ENCODE results near the gene PLA2G15.

PLA2G15 gene

DNA sequence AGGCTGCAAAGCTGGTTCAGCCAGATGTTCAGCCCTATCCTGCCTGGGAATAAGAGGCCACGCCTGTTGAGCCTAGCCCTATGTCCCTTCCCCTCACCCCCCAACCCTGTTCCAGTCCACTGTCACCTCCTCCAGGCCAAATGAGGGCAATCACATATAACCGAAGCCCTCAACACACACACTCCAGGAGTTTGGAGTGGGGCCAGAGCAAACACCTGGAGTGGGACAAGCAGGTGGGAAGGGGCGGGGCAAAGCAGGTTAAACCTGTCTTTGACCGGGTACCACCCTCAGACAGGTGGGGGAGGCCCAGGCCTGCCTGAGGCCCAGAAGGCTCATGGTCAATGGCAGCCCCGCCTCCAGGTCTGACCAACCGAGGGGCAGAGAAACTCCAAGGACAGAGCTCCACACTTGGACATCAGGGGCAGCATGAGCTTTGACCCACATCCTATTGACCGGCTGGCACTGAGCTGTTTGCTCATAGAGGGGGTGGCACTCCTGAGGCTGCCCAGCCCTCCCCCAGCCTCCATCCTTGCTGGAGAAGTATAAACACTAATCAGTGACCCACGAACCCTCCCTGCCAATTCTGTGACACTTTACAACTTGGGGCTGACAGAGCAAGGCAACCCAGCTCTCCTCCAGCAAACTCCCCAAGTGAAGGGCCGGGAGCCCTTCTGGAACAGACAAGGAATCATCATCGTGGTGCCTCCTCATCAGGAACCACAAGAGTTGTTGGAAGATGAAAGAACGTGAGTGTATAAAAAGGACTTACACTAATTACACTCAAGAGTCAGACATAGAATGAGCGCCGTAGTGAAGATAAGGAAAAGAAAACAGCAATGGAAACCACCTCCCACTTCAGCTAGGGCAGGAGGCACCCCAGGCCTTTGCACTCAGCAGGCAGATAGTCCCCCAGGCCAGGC is 10.7 kb upstream of the PLA2G15 start:
- Histone ChIP-seq H3K4me3 (ENCODE audit: severe bottlenecking) (peak overlapping the region; percentile 73), H3K9me3 (ENCODE audit: severe bottlenecking) (no peaks in the 10 kb centered on the region), H3K36me3 (ENCODE audit: low read depth) (peaks cover 26% of the 10 kb centered on the region), H3K4me1 (ENCODE audit: insufficient read depth, poor library complexity, severe bottlenecking) (peaks cover 16% of the 10 kb centered on the region), H3K27ac (ENCODE audit: poor library complexity, severe bottlenecking) (peak overlapping the region; percentile 91), H3K27me3 (ENCODE audit: insufficient read depth, poor library complexity, severe bottlenecking) (no peaks in the 10 kb centered on the region)
- peak; percentile 13 for ATAC-seq (ENCODE audit: low read depth)
- peak; percentile 92 for DNase-seq (ENCODE audit: low spot score)
- TF ChIP-seq, protein P1, sequence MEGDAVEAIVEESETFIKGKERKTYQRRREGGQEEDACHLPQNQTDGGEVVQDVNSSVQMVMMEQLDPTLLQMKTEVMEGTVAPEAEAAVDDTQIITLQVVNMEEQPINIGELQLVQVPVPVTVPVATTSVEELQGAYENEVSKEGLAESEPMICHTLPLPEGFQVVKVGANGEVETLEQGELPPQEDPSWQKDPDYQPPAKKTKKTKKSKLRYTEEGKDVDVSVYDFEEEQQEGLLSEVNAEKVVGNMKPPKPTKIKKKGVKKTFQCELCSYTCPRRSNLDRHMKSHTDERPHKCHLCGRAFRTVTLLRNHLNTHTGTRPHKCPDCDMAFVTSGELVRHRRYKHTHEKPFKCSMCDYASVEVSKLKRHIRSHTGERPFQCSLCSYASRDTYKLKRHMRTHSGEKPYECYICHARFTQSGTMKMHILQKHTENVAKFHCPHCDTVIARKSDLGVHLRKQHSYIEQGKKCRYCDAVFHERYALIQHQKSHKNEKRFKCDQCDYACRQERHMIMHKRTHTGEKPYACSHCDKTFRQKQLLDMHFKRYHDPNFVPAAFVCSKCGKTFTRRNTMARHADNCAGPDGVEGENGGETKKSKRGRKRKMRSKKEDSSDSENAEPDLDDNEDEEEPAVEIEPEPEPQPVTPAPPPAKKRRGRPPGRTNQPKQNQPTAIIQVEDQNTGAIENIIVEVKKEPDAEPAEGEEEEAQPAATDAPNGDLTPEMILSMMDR (IDR thresholded peaks at IDR 0.05; ENCODE audit: poor library complexity, severe bottlenecking): peak; percentile 51

DNA sequence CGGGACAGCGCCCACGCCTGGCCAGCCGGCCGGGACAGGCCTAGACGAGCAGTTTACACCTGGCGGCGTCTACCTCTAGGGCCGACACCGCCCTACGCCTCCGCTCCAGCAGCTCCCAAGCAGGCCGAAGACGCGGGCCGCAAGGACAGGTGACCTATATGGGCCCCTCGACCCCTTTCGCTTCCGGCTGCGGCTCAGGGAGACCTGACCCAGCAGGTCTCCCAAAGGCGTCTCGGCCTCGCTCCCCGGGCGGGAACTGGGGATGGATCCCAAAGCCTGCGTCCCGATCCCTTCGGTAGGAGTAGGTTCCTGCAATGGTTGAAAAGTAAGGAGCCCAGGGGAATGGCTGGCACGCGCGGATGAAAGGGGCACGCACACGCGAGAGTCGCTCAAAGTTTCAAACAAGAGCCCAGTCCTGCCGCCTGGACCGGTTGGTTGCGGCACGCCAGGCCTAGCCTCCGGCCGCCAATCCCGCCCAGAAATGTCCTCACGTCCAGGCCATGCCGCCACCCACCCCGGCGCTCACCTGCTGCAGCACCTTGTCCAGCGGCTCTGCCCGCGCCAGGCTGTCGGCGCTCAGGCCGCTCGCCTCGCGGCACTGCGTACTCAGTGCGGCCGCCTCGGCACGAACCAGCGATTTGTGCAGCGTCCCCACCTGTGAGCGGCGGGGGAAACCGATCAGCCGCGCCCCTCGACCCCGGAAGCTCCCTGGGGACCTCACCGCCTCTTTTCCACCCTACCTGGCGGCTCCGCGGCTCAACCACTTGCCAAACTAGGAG is 9.9 kb upstream of the PLA2G15 start:
- peaks cover 16% of the 10 kb centered on the region for H3K4me1 ChIP-seq (ENCODE audit: insufficient read depth, poor library complexity, severe bottlenecking)
- TF ChIP-seq, protein P1 (IDR thresholded peaks at IDR 0.05; ENCODE audit: poor library complexity, severe bottlenecking): peak; percentile 31
- H3K36me3 ChIP-seq (ENCODE audit: low read depth): peaks cover 18% of the 10 kb centered on the region
- peak overlapping the region; percentile 73 for H3K4me3 ChIP-seq (ENCODE audit: severe bottlenecking)
- ATAC-seq (ENCODE audit: low read depth) (peak; percentile 15), DNase-seq (ENCODE audit: low spot score) (peak; percentile 73)
- H3K27me3 ChIP-seq (ENCODE audit: insufficient read depth, poor library complexity, severe bottlenecking): no peaks in the 10 kb centered on the region
- H3K9me3 ChIP-seq (ENCODE audit: severe bottlenecking): no peaks in the 10 kb centered on the region
- H3K27ac ChIP-seq (ENCODE audit: poor library complexity, severe bottlenecking): peak overlapping the region; percentile 91

DNA sequence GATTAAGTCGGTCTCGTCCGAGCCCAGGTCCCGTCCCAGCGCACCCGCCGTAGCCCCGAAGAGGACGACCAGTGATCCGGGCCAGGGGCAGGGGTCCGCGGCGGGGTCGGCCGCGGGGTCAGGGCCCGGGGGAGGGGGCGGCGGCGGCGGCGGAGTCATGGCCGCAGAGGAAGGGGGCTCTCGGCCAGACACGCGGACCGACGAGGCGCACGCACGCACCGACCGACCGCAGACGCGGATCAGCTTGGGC is 9.4 kb upstream of the PLA2G15 start, which contains the start of gene ESRP2:
Gene ESRP2, minus strand, starts transcription at position 241 of the 250 bp plus-strand sequence. Its CDS starts 82 bp downstream, at position 159.
- DNase-seq (ENCODE audit: low spot score): no peak
- Histone ChIP-seq H3K9me3 (ENCODE audit: severe bottlenecking) (no peaks in the 10 kb centered on the region), H3K27ac (ENCODE audit: poor library complexity, severe bottlenecking) (peak within 1 kb of the TSS; percentile 91), H3K27me3 (ENCODE audit: insufficient read depth, poor library complexity, severe bottlenecking) (no peaks in the 10 kb centered on the region), H3K4me1 (ENCODE audit: insufficient read depth, poor library complexity, severe bottlenecking) (peaks cover 16% of the 10 kb centered on the region), H3K4me3 (ENCODE audit: severe bottlenecking) (peak within 1 kb of the TSS; percentile 73), H3K36me3 (ENCODE audit: low read depth) (peaks cover 12% of the 10 kb centered on the region)
- TF ChIP-seq, protein P1 (IDR thresholded peaks at IDR 0.05; ENCODE audit: poor library complexity, severe bottlenecking): no peak
- ATAC-seq (ENCODE audit: low read depth): no peak

DNA sequence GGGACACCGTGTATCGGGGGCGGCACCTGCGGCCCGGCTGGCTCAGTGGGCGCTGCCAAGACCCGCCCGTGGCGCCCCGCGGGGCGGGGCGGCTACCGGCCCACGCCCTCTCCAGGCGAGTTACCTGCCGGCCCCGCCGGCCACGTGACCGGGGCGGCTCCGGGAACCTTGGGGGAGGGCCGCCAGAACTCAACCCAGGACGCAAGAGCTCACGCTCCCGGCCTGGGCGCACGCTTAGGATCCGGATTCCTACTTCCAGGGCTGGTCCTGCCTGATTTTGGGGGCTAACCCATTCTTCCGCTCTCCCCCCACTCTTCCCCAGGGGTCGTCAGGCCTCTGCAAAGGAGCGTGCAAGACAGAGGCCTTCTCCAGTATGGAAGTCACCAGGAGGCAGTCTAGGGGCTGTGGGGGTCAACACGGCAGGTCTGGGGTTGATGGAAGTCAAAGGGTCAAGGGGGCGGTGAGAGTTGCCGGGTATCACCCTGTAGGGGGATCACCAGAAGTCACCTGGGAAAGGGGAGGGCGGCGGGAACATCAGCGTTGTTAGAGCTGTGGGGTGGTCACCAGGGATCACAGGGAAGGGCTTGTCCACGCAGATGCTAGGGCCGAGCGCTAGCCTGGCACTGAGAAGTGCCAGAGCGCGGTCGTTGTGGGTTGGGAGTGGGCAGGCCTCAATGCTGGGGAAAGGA is 8.9 kb upstream of the PLA2G15 start:
- peak; percentile 90 for DNase-seq (ENCODE audit: low spot score)
- TF ChIP-seq, protein P1 (IDR thresholded peaks at IDR 0.05; ENCODE audit: poor library complexity, severe bottlenecking): no peak
- no peaks in the 10 kb centered on the region for H3K27me3 ChIP-seq (ENCODE audit: insufficient read depth, poor library complexity, severe bottlenecking)
- no peaks in the 10 kb centered on the region for H3K9me3 ChIP-seq (ENCODE audit: severe bottlenecking)
- peaks cover 16% of the 10 kb centered on the region for H3K4me1 ChIP-seq (ENCODE audit: insufficient read depth, poor library complexity, severe bottlenecking)
- peak; percentile 47 for ATAC-seq (ENCODE audit: low read depth)
- peaks cover 11% of the 10 kb centered on the region; the same call in 1 of the 2 replicates for H3K36me3 ChIP-seq (ENCODE audit: low read depth)
- H3K4me3 ChIP-seq (ENCODE audit: severe bottlenecking): peak overlapping the region; percentile 73
- H3K27ac ChIP-seq (ENCODE audit: poor library complexity, severe bottlenecking): peak overlapping the region; percentile 91

Data from RWPE2 (cell line).